ENCODE results near the gene MRPL49.

The MRPL49 gene

GRCh38 chr11:65134240-65134951 lies 12.3 kb downstream of the MRPL49 start, which contains the start of gene SYVN1:
SYVN1 (minus strand) TSS chr11:65134519; CDS start chr11:65133601, 918 bp downstream.
- peak; percentile 88 to 91 for DNase-seq (ENCODE audit: low read depth in 2 of 2)
- TF ChIP-seq CTCF (IDR thresholded peaks at IDR 0.05; ENCODE audit: low read depth, low read length): no peak
- peak within 1 kb of the TSS; percentile 95 to 98 for H3K4me3 ChIP-seq (replicated peaks in 1 of 2; ENCODE audit: low read depth in 2 of 2, low read length in 2 of 2)

GRCh38 chr11:65134952-65135632 lies 13.0 kb downstream of the MRPL49 start:
- peak overlapping the region; percentile 95 to 98 for H3K4me3 ChIP-seq (replicated peaks in 1 of 2; ENCODE audit: low read depth in 2 of 2, low read length in 2 of 2)
- TF ChIP-seq CTCF (IDR thresholded peaks at IDR 0.05; ENCODE audit: low read depth, low read length): no peak
- DNase-seq (ENCODE audit: low read depth in 2 of 2): peak; percentile 97

GRCh38 chr11:65135633-65136145 lies 13.6 kb downstream of the MRPL49 start:
- H3K4me3 ChIP-seq (replicated peaks in 1 of 2; ENCODE audit: low read depth in 2 of 2, low read length in 2 of 2): peak overlapping the region; percentile 95 to 98
- no peak for TF ChIP-seq CTCF (IDR thresholded peaks at IDR 0.05; ENCODE audit: low read depth, low read length)
- no peak for DNase-seq (ENCODE audit: low read depth in 2 of 2)

- DNase-seq (ENCODE audit: low read depth in 2 of 2): no peak
- TF ChIP-seq CTCF (IDR thresholded peaks at IDR 0.05; ENCODE audit: low read depth, low read length): no peak
- no peak overlapping the region for H3K4me3 ChIP-seq (replicated peaks in 1 of 2; ENCODE audit: low read depth in 2 of 2, low read length in 2 of 2)
Measured at GRCh38 chr11:65136515-65137096, 14.5 kb downstream of the MRPL49 start.

GRCh38 chr11:65141896-65142494 lies 19.9 kb downstream of the MRPL49 start:
- TF ChIP-seq CTCF (IDR thresholded peaks at IDR 0.05; ENCODE audit: low read depth, low read length): no peak
- no peak for DNase-seq (ENCODE audit: low read depth in 2 of 2)
- no peak overlapping the region for H3K4me3 ChIP-seq (replicated peaks in 1 of 2; ENCODE audit: low read depth in 2 of 2, low read length in 2 of 2)

GRCh38 chr11:65147352-65148075 lies 25.4 kb downstream of the MRPL49 start:
- DNase-seq (ENCODE audit: low read depth in 2 of 2): no peak
- H3K4me3 ChIP-seq (replicated peaks in 1 of 2; ENCODE audit: low read depth in 2 of 2, low read length in 2 of 2): no peak overlapping the region
- TF ChIP-seq CTCF (IDR thresholded peaks at IDR 0.05; ENCODE audit: low read depth, low read length): no peak

All from cardiac fibroblast (primary cell).